Subcutaneous adipose tissue (tissue), 4 donors: ENCODE data around the gene SNX14. TPM values are rescaled to one million over a fixed set of nuclear protein-coding genes. Genes with fewer than 3 reads are reported as not detected.

Experiments used
- total RNA-seq, 4 donors: library from RNA; depleted of rRNA; stranded (reverse); fragments of >200 nt; gene quantifications; one replicate each; pipeline ENCODE4 v1.1.0, GENCODE V29; 2016
- TF ChIP-seq, protein P1 (sequence below): fragments of 450-650 bp; IDR thresholded peaks from one replicate; pipeline ENCODE4 v1.5.1; 2016; ENCODE audit warnings: low read depth, mild to moderate bottlenecking, control low read depth, antibody characterized with exemption, moderate library complexity

Gene SNX14
- total RNA-seq, 4 donors from 2014 or later: 61.8 to 120 (median 99.1) TPM

DNA sequence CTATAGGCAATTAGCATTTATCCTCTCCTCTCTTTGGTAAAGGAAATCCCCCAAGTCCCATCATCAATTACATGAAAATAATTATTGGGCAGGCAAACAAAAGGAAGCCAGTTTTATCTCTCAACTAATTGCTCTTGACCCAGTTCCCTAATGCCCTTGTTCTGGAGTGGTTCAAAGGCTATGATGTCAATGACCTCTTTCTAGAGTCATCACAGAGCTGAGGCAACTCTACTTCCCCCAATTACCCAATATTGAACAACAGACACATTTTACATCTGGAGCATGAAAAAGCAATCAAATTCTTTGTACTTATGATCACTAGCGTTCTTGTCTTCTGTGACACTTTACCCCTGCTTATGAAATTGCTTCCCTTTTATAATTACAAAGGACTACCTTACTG, 100.3 kb downstream of the SNX14 start:
- TF ChIP-seq, protein P1, sequence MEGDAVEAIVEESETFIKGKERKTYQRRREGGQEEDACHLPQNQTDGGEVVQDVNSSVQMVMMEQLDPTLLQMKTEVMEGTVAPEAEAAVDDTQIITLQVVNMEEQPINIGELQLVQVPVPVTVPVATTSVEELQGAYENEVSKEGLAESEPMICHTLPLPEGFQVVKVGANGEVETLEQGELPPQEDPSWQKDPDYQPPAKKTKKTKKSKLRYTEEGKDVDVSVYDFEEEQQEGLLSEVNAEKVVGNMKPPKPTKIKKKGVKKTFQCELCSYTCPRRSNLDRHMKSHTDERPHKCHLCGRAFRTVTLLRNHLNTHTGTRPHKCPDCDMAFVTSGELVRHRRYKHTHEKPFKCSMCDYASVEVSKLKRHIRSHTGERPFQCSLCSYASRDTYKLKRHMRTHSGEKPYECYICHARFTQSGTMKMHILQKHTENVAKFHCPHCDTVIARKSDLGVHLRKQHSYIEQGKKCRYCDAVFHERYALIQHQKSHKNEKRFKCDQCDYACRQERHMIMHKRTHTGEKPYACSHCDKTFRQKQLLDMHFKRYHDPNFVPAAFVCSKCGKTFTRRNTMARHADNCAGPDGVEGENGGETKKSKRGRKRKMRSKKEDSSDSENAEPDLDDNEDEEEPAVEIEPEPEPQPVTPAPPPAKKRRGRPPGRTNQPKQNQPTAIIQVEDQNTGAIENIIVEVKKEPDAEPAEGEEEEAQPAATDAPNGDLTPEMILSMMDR: no peak

DNA sequence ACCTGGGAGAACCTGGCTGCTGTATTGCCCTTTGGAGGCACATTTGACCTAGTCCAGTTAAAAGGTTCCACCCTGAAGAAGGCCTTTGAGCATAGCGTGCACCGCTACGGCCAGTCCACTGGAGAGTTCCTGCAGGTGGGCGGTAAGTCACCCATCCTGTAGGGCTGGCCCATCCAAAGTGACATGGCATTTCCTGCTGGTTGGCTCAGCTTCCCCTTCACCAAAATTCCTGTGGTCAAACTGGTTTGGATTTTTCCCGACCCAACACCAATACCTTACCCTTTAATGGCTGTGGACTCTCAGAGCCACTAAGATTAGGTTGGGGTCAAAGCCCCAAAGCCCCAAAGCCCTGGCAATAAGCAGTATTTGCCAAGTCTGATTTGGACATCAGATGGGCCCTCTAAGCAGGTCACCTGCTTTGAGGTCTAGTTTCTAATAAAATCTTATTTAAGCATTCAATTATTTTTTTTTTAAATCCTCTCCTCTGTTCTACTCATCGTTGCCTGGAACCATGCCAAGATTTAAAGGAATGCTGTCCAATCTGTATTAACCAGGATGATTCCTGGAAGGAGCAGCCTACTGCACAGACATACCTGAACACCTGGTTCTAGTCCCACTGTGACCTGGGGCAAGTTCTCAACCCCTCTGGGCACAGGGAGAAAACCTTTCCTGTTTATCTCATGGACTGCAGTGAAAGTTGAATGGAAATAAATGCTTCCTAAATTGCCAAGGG, 103.0 kb downstream of the SNX14 start:
- TF ChIP-seq, protein P1: no peak

DNA sequence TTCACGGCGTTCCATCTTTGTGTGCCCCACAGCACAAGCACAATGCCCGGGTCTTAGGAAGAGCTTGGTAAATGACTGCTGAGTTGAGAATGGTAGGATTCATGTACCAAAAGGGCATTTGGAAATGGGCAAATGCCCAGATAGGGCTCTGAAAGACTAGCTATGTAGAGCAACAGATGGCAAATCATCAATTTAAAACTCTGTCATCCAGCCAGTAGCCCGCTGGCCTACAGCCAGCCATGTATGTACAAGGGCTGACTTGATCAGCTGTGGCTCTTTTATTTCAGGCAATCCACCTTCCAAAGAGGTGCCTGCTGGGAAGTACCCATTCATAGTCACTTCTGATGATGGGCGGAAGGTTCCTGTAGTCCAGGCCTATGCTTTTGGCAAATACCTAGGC, 108.7 kb downstream of the SNX14 start:
- TF ChIP-seq, protein P1: no peak

DNA sequence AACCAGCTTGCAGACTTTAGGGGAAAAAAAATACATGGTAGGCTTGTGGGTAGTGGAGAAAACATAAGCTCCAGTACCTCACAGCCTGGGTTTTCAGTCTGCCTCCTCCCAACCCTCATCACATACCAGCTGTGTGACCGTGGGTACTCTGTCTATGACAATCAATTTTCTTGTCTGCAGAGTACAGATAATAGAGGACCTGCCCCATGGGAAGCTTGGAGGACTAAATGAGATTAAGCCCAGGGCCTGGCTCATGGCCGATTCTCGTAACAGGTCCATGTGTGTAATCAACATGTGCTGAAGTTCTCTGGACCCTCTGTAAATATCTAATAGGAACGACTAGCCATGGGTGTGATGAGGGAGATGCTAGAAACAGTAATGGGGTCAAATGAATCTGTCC, 109.8 kb downstream of the SNX14 start:
- TF ChIP-seq, protein P1: no peak

DNA sequence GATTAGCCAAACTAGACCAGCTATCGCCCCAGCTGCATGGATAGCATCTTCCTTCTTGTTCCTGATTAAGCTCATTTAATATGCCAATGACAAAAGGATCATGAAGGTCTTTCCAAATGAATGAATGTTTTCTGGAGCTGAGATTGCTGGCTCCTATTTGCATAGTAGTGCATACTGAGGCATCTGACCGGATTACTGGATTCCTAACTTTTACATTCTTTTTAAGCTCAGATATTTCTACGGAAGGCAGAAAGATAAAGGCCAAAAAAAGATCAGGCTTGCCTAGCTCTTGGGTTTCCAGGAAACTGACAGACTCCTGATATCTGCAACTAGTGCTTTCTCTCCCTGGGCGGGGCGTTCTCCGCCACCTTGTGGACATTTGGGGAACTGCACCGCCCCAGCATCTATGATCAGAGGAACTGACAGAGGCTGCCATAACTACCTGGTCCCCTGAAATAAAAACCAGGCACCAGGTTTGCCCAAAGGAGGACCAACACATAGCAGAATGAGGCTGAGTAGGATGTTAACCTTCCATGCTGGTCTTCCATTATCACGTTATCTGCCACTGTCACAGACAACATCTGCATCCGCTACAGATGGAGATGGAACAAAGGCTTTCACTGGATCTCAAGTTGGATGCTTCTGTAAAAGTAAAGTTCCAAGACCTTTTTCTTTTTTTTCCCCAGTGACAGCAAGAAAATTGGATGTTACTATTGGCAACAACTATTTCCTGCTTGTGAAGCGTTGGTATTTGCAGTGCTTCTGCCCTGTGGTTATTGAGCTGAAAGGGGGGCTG, 110.6 kb downstream of the SNX14 start:
- TF ChIP-seq, protein P1: no peak

DNA sequence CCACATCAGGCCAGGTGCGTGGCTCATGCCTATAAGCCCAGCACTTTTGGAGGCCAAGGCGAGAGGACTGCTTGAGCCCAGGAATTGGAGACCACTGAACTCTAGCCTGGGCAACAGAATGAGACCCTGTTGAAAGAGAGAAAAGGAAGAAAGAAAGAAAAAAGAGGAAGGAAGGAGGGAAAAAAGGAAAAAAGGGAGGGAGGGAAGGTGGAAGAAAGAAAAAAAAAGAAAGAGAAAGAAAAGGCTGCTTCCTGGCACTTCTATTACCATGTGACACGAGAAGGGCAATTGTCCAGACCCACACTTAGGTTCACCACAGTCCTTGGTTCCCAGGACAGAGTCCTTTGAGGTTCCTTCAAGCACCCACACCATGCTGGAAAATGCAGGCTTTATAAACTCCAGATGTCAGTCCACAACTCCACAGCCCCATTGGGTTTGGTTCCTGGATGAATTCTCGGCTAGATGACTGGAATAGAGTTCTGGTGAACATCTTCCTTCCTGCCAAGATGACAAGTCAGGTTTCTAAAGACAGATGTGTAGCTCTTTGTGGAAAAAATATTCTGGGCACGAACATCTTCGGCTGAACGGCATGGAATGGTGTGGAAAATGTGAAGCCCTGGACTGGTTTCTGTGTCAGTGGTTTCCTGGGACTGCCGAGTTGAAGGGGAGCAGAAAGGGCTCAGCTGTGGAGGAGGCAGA, 111.3 kb downstream of the SNX14 start:
- TF ChIP-seq, protein P1: no peak

DNA sequence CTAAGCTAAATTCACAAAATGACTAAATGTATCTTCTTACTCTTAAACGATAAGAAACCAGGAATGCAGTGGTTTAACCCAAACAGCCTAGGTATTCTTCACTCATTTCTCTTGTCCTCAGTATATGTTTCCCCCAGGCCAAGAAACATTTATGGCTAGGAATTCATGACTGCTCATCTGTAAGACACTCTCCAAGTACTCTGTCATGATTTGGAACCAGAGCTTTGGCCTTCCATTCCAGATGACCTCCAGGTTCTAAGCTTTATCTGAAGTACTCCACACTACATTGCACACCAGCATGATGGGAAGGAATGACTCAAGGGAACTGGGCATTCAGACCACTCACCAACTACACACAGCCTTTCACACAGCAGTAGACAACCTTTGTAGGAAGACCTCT, 114.5 kb downstream of the SNX14 start:
- TF ChIP-seq, protein P1: no peak
